ENCODE data around the gene SMIM24.
"Not testable (repeated sequence)": the region's sequence is repeated elsewhere in the genome, so short reads cannot be mapped to it uniquely, and the experiment has no call there.

Gene SMIM24

GRCh38 chr19:3480383-3481091 lies at the start of gene SMIM24:
Gene SMIM24, minus strand, starts transcription at chr19:3480525. Its CDS starts 62 bp downstream, at chr19:3480463.
- TF ChIP-seq POLR2A (IDR thresholded peaks at IDR 0.05; ENCODE audit: low read length) (no peak), GATA1 (IDR thresholded peaks at IDR 0.05; ENCODE audit: low read depth, low read length) (no peak)
- DNase-seq = no peak

- DNase-seq = not testable (repeated sequence)
Observed at GRCh38 chr19:3529299-3529698, 49.0 kb upstream of the SMIM24 start.

GRCh38 chr19:3528539-3529211 lies 48.4 kb upstream of the SMIM24 start:
- TF ChIP-seq GATA1 (IDR thresholded peaks at IDR 0.05; ENCODE audit: low read depth, low read length) = no peak
- TF ChIP-seq POLR2A (IDR thresholded peaks at IDR 0.05; ENCODE audit: low read length) = no peak
- DNase-seq = no peak

- no peak for TF ChIP-seq POLR2A (IDR thresholded peaks at IDR 0.05; ENCODE audit: low read length)
- no peak for TF ChIP-seq GATA1 (IDR thresholded peaks at IDR 0.05; ENCODE audit: low read depth, low read length)
- DNase-seq = no peak
Observed at GRCh38 chr19:3528080-3528479, 47.8 kb upstream of the SMIM24 start.

GRCh38 chr19:3527238-3527910 lies 47.0 kb upstream of the SMIM24 start:
- TF ChIP-seq GATA1 (IDR thresholded peaks at IDR 0.05; ENCODE audit: low read depth, low read length) (no peak), POLR2A (IDR thresholded peaks at IDR 0.05; ENCODE audit: low read length) (no peak)
- DNase-seq = no peak

- DNase-seq = no peak
- no peak for TF ChIP-seq GATA1 (IDR thresholded peaks at IDR 0.05; ENCODE audit: low read depth, low read length)
- no peak for TF ChIP-seq POLR2A (IDR thresholded peaks at IDR 0.05; ENCODE audit: low read length)
Observed at GRCh38 chr19:3526507-3527237, 46.3 kb upstream of the SMIM24 start.

GRCh38 chr19:3524904-3525451 lies 44.7 kb upstream of the SMIM24 start:
- TF ChIP-seq POLR2A (IDR thresholded peaks at IDR 0.05; ENCODE audit: low read length) (no peak), GATA1 (IDR thresholded peaks at IDR 0.05; ENCODE audit: low read depth, low read length) (no peak)
- no peak for DNase-seq

- TF ChIP-seq POLR2A (IDR thresholded peaks at IDR 0.05; ENCODE audit: low read length) = no peak
- no peak for TF ChIP-seq GATA1 (IDR thresholded peaks at IDR 0.05; ENCODE audit: low read depth, low read length)
- DNase-seq = no peak
Observed at GRCh38 chr19:3524078-3524842, 43.9 kb upstream of the SMIM24 start.

- DNase-seq = no peak
- TF ChIP-seq GATA1 (IDR thresholded peaks at IDR 0.05; ENCODE audit: low read depth, low read length) (no peak), POLR2A (IDR thresholded peaks at IDR 0.05; ENCODE audit: low read length) (no peak)
Observed at GRCh38 chr19:3523361-3524077, 43.2 kb upstream of the SMIM24 start.

- no peak for DNase-seq
- TF ChIP-seq GATA1 (IDR thresholded peaks at IDR 0.05; ENCODE audit: low read depth, low read length) = no peak
Observed at GRCh38 chr19:3522421-3523360, 42.4 kb upstream of the SMIM24 start.

- no peak for TF ChIP-seq POLR2A (IDR thresholded peaks at IDR 0.05; ENCODE audit: low read length)
- DNase-seq = peak in 1 of 2 experiments; percentile 65
Observed at GRCh38 chr19:3521104-3521445, 40.8 kb upstream of the SMIM24 start.

Data from erythroblast (primary cell).